T-helper 9 cell (primary cell): ENCODE measurements around the gene IL18R1.
A peak's percentile ranks its signal among the peaks of the same experiment; 100 is the strongest.

Experiments
- DNase-seq: peaks from one replicate; pipeline ENCODE4 v3.0.0-alpha.2; 2020
- total RNA-seq, 2 donors: gene quantifications; one replicate each; lab custom pipeline; 2026; lab: John Stamatoyannopoulos, UW

IL18R1 gene
- total RNA-seq: 36.4 to 77.3 reads per million in 2 donors

- peak; percentile 56 for DNase-seq
Observed at GRCh38 chr2:102355526-102356380, at the start of gene IL18R1. Gene IL18R1, plus strand, starts transcription at chr2:102355796. Its CDS starts 6,865 bp downstream, at chr2:102362661.

GRCh38 chr2:102306125-102306524 is 49.5 kb upstream of the IL18R1 start:
- no peak for DNase-seq

- DNase-seq: no peak
Observed at GRCh38 chr2:102310964-102311640, 44.5 kb upstream of the IL18R1 start, which contains the start of gene IL1RL1. Gene IL1RL1, plus strand, starts transcription at chr2:102311563. Its CDS starts 26,702 bp downstream, at chr2:102338265.

GRCh38 chr2:102313025-102313424 is 42.6 kb upstream of the IL18R1 start:
- no peak for DNase-seq

- DNase-seq: no peak
Observed at GRCh38 chr2:102313471-102313870, 42.1 kb upstream of the IL18R1 start.

GRCh38 chr2:102313950-102314349 is 41.6 kb upstream of the IL18R1 start:
- DNase-seq: no peak

GRCh38 chr2:102315921-102316320 is 39.7 kb upstream of the IL18R1 start:
- no peak for DNase-seq

- DNase-seq: no peak
Observed at GRCh38 chr2:102317715-102318114, 37.9 kb upstream of the IL18R1 start.

GRCh38 chr2:102318437-102318836 is 37.2 kb upstream of the IL18R1 start:
- no peak for DNase-seq

GRCh38 chr2:102321941-102322719 is 33.5 kb upstream of the IL18R1 start:
- DNase-seq: no peak

GRCh38 chr2:102324914-102325313 is 30.7 kb upstream of the IL18R1 start:
- DNase-seq: peak; percentile 13

- DNase-seq: no peak
Observed at GRCh38 chr2:102331311-102331980, 24.1 kb upstream of the IL18R1 start.

- no peak for DNase-seq
Observed at GRCh38 chr2:102334486-102334885, 21.1 kb upstream of the IL18R1 start.

- DNase-seq: no peak
Observed at GRCh38 chr2:102335871-102336366, 19.7 kb upstream of the IL18R1 start.

GRCh38 chr2:102336502-102336945 is 19.1 kb upstream of the IL18R1 start:
- no peak for DNase-seq

- DNase-seq: no peak
Observed at GRCh38 chr2:102337012-102337411, 18.6 kb upstream of the IL18R1 start.

GRCh38 chr2:102337481-102338386 is 17.9 kb upstream of the IL18R1 start:
- no peak for DNase-seq

GRCh38 chr2:102340778-102341177 is 14.8 kb upstream of the IL18R1 start:
- DNase-seq: no peak

GRCh38 chr2:102342888-102343287 is 12.7 kb upstream of the IL18R1 start:
- DNase-seq: no peak

- DNase-seq: no peak
Observed at GRCh38 chr2:102344397-102344796, 11.2 kb upstream of the IL18R1 start.

- DNase-seq: no peak
Observed at GRCh38 chr2:102345329-102345920, 10.2 kb upstream of the IL18R1 start.
